Measurements from ENCODE around the gene MESP2. TPM values are rescaled to one million over a fixed set of nuclear protein-coding genes. Genes with fewer than 3 reads are reported as not detected.
A peak's percentile ranks its signal among the peaks of the same experiment; 100 is the strongest.

The MESP2 gene
- total RNA-seq, 1 experiment from 2014 or later = not detected

- H3K9me3 Mint-ChIP-seq (ENCODE audit: unreplicated experiment) = no peaks in the 10 kb centered on the region
- intact Hi-C loops (cut with micrococcal nuclease) = no loop called here
- no TSS peak for BruUV-seq (replicated peaks)
- no peak overlapping the region for H3K27ac Mint-ChIP-seq (ENCODE audit: low read depth, unreplicated experiment)
- ChIA-PET POLR2A (interaction anchor here (0.6 kb wide), 1 partner anchor 9 kb away, joined by 4 read pairs; no protein-coding TSS in a partner anchor), CTCF (interaction anchor here (0.6 to 1.2 kb wide), 2 partner anchors 36 to 83 kb away, joined by 3 read pairs; no protein-coding TSS in a partner anchor)
- peaks cover 20% of the 10 kb centered on the region for H3K4me1 Mint-ChIP-seq (ENCODE audit: insufficient read depth, unreplicated experiment)
- TF ChIP-seq CTCF (IDR thresholded peaks at IDR 0.05; ENCODE audit: unreplicated experiment) = no peak
- no peak for DNase-seq (ENCODE audit: unreplicated experiment)
- no peak overlapping the region for H3K4me3 Mint-ChIP-seq (ENCODE audit: unreplicated experiment)
- peaks cover 98% of the 10 kb centered on the region for H3K36me3 Mint-ChIP-seq (ENCODE audit: insufficient read depth, unreplicated experiment)
- no peaks in the 10 kb centered on the region for H3K27me3 Mint-ChIP-seq (ENCODE audit: insufficient read depth, unreplicated experiment)
Observed at GRCh38 chr15:89792106-89792805, 16.1 kb downstream of the MESP2 start.

GRCh38 chr15:89794627-89795241 lies 18.6 kb downstream of the MESP2 start:
- ChIA-PET POLR2A (interaction anchor here (1.4 kb wide), 1 partner anchor 20 kb away, joined by 3 read pairs; the partner anchor contains the start of gene ANPEP), CTCF (interaction anchor here (1.0 to 1.3 kb wide), 2 partner anchors 34 to 80 kb away, joined by 3 to 6 read pairs; no protein-coding TSS in a partner anchor)
- peaks cover 98% of the 10 kb centered on the region for H3K36me3 Mint-ChIP-seq (ENCODE audit: insufficient read depth, unreplicated experiment)
- H3K27ac Mint-ChIP-seq (ENCODE audit: low read depth, unreplicated experiment) = peak overlapping the region; percentile 10
- no peak overlapping the region for H3K4me3 Mint-ChIP-seq (ENCODE audit: unreplicated experiment)
- DNase-seq (ENCODE audit: unreplicated experiment) = peak; percentile 72
- TF ChIP-seq CTCF (IDR thresholded peaks at IDR 0.05; ENCODE audit: unreplicated experiment) = no peak
- intact Hi-C loops (cut with micrococcal nuclease) = no loop called here
- H3K4me1 Mint-ChIP-seq (ENCODE audit: insufficient read depth, unreplicated experiment) = peaks cover 22% of the 10 kb centered on the region
- no peaks in the 10 kb centered on the region for H3K27me3 Mint-ChIP-seq (ENCODE audit: insufficient read depth, unreplicated experiment)
- BruUV-seq (replicated peaks) = no TSS peak
- H3K9me3 Mint-ChIP-seq (ENCODE audit: unreplicated experiment) = no peaks in the 10 kb centered on the region

GRCh38 chr15:89795996-89796395 lies 19.9 kb downstream of the MESP2 start:
- ChIA-PET POLR2A (interaction anchor here (0.7 to 1.5 kb wide), 3 partner anchors 12 to 18 kb away, joined by 3 read pairs; partner anchors contain the start of gene ANPEP), CTCF (interaction anchor here (0.7 kb wide), 1 partner anchor 33 kb away, joined by 3 read pairs; no protein-coding TSS in a partner anchor)
- intact Hi-C loops (cut with micrococcal nuclease) = no loop called here

More at GRCh38 chr15:89795996-89796395, 19.9 kb downstream of the MESP2 start:
- BruUV-seq (replicated peaks) = no TSS peak
- Mint-ChIP-seq H3K36me3 (ENCODE audit: insufficient read depth, unreplicated experiment) (peaks cover 98% of the 10 kb centered on the region), H3K4me3 (ENCODE audit: unreplicated experiment) (no peak overlapping the region), H3K4me1 (ENCODE audit: insufficient read depth, unreplicated experiment) (peaks cover 22% of the 10 kb centered on the region), H3K9me3 (ENCODE audit: unreplicated experiment) (no peaks in the 10 kb centered on the region), H3K27me3 (ENCODE audit: insufficient read depth, unreplicated experiment) (no peaks in the 10 kb centered on the region), H3K27ac (ENCODE audit: low read depth, unreplicated experiment) (peak overlapping the region; percentile 10)
- TF ChIP-seq CTCF (IDR thresholded peaks at IDR 0.05; ENCODE audit: unreplicated experiment) = no peak
- no peak for DNase-seq (ENCODE audit: unreplicated experiment)
